GM19468 (cell line): ENCODE results near the gene DNAJC5G.
"Not testable (repeated sequence)": the region's sequence is repeated elsewhere in the genome, so short reads cannot be mapped to it uniquely, and the experiment has no call there.

ENCODE experiments used
- ATAC-seq: cut with Tn5 transposase; IDR thresholded peaks from one replicate; pipeline ENCODE4 v1.9.1; 2021; ENCODE audit warnings: mild to moderate bottlenecking, moderate library complexity, moderate number of reproducible peaks; ENCODE audit not compliant: unreplicated experiment; ENCODE audit errors: extremely low read depth

Gene DNAJC5G

DNA sequence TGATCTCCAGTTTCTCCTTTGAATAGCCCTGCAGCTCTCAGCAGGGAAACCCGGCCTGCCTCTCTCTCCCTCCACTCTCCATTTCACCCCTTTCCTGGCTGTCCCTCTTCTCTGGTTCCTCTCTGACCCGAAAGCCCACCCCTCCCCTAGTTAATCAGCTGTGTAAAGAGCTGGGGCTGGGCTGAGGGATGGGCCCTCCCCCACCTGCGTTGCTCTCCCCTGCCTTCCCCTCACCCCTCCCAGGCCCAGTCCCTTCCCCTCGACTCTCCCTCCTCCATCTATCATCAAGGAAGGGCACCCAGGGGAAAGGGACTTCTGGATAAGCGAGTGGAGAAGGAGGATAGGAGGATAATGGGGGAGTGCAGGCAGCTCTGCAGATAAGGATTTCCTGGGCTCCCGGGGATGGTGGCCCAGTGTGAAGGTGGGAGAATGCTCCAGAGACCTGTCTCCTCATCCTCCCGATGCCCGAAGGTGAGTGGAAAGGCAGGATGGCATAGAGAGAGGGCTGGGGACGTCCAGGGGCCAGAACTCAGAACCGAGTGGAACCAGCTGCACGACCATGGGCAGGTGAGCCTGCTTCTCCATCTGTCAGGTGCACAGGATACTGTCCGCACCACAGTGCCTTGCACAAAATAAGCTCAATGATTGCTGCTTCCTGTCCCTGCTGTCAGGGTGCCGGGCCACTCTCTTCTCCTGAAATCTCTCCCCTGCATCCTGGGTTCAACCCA, 24.4 kb upstream of the DNAJC5G start:
- no peak for ATAC-seq

- no peak for ATAC-seq
These were observed 23.5 kb upstream of the DNAJC5G start for GRCh38 chr2:27251766-27252165.

DNA sequence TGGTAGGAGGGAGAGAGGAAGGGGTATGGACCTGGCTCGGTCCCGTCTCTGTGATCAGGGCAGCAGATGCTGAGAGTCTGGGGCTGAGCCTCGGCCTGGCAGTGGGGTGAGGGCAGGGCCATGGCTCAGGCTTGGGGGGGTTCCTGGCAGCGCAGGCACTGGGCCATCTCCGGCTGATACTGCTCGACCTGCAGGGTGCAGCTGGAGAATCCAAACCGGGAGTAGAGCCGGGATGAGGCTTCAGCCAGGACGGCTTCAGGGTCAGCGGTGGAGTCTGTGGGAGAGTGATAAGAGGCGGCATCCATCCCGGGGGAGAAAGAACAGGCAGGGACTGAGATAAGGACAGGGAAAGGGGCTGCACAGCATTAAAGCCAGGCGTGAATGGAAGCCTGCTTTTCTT, 20.0 kb upstream of the DNAJC5G start:
- ATAC-seq, result no peak

DNA sequence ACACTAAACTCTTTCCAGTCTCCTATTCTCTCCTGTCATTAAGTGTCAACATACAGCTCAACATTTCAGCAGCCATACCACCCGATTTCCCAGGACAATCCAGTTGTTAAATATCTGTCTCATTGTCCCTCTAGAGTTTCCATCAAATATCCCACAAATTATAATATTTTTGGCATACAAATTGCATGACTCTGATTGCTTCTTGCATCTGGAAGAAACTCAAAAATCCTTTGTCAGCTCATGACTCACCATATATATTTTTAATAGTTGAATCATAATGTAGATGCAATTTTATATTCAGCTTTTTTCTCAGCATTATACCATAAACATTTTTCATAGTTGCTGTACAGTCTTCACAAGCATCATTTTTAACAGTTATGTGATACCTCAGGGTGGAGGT, 19.6 kb upstream of the DNAJC5G start:
- no peak for ATAC-seq

- no peak for ATAC-seq
These were observed 18.3 kb upstream of the DNAJC5G start for GRCh38 chr2:27256855-27257454.

- no peak for ATAC-seq
These were observed 17.2 kb upstream of the DNAJC5G start for GRCh38 chr2:27258051-27258450.

DNA sequence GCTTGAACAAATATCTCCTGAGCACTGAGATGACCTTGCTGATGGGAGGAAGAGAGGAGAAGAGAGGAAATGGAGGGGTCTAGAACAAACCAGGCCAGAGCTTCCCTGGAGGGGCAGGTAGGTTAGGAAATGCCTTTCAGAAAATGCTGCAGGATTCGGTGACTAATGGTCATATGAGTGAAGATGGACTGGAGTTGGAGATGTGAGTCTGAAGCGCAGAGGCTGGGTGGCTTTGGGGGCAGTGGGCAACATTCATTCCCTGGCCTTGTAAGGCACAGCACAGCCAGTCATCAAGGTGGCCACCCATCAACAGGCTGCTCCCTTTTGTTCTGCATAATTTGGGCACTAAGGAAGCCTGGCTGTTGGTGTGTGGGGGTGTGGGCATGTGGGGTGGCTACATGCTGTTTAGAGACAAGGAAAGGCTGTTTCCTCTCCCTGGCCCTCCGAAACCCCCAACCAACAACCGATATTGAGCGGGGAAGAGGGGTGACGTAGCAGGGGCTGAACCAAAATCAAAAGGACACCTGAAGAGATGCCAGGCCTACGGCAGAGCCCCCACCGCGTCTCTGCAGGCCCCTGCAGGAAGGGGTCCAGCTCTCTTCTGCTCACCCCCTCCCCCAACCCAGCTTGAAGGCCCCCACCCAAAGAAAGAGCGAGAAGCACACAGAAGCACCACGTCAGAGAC, 13.8 kb upstream of the DNAJC5G start:
- ATAC-seq, result no peak

- no peak for ATAC-seq
These were observed 13.3 kb upstream of the DNAJC5G start for GRCh38 chr2:27261926-27262298.

- ATAC-seq, result no peak
These were observed 12.6 kb upstream of the DNAJC5G start, which contains the start of gene SLC30A3 for GRCh38 chr2:27262379-27263286. SLC30A3 (minus strand) TSS chr2:27263047; CDS start chr2:27262906, 141 bp downstream.

DNA sequence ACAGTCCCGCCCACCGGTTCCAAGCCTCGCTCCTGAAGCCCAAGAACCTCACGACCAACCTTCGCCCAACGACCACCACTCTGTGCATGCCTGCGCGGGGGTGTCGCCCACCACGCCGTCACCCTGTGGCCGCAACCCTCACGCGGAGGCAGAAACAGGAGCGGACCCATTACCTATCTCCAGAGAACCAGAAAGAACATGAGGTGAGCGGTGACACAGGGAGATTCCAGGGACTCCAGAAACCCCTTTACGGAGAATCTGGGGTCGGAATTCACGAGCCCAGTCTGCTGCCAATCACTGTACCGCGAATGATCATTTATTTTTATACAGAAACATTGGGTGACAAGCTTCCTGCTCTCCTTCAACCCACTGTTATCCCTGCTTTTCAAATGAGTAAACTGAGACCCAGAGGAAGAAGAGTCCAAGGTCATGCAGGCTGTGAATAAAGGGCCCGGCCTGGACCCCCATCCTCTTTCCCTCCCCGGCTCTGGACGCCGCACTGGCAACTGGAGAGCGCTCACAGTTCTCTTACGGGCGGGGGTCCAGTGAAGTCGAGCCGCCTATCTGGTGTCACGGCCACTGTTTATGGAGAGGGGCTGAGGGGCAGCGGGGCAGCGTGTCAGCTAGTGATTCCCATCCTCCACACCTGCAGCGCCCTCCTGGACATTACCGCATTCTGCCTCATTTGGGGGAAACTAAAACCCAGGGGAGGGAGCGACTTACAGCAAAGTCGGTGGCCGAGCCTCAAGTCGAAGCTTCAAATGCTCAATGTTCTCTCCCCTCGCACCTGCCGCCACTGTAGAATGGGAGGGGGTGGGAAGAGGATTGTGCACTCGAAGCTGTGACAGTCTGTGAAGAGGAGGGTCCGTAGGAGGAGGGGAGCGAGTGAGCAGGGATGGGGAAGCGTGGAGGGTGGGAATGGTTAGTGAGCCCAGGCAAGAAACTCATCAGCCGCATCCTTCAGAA, 11.7 kb upstream of the DNAJC5G start:
- no peak for ATAC-seq

GRCh38 chr2:27264253-27264752, 10.9 kb upstream of the DNAJC5G start:
- no peak for ATAC-seq

DNA sequence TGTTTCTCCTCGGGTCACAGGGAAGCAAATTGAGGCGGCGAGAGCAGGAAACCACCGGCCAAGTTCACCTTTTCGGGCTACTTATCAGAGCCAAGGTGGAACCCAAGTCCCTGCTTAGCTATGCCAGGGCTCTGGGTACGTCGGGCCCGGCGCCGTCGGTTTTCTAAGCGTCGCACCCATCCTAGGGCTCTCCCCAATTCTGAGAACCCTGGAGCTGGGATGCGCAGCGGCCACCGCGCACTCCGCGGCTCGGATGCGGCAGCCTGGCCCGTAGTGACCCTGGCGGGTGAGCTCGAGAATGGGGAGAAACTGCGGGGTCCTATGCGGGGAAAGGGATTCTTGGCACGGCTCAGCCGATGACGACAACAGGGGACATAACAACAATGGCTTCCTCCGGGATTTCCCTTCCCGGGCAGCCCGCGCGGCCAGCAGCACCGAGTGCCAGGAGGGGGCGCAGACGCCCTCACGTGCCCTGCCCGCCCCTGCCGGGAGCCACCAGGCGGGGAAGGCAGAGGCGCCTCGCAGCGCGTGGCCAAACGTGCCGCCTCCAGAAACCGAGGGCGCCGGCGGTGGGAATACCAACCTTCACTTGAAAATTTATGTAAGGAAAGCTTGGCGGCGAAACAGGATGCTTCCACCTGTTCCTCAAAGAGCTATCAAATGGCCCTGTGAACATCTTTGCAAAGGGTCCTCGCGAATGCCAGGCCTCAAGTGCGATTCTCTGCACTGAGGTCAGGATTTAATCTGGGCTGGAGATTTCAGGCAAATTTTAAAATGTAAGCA, 10.3 kb upstream of the DNAJC5G start:
- ATAC-seq, result no peak

GRCh38 chr2:27265536-27265870, 9.7 kb upstream of the DNAJC5G start:
- no peak for ATAC-seq

GRCh38 chr2:27268296-27268695, 6.9 kb upstream of the DNAJC5G start:
- ATAC-seq, result not testable (repeated sequence)

GRCh38 chr2:27270131-27270530, 5.1 kb upstream of the DNAJC5G start:
- ATAC-seq, result no peak

GRCh38 chr2:27270670-27271069, 4.6 kb upstream of the DNAJC5G start:
- no peak for ATAC-seq

- no peak for ATAC-seq
These were observed 3.4 kb upstream of the DNAJC5G start for GRCh38 chr2:27271631-27272340.
